Cardiac septum (tissue), 1 donor: ENCODE data around the gene G6PC1. TPM values are rescaled to one million over a fixed set of nuclear protein-coding genes. Genes with fewer than 3 reads are reported as not detected.
"Not testable (repeated sequence)": the region's sequence is repeated elsewhere in the genome, so short reads cannot be mapped to it uniquely, and the experiment has no call there.

Experiments
- DNase-seq: peaks from one replicate; pipeline ENCODE4 v3.0.0-alpha.2; 2020; ENCODE audit warnings: low spot score
- intact Hi-C: fragments of 100-400 bp; cut with DNase I; formaldehyde crosslinking; loops from one replicate; pipeline ENCODE4 v1.14.0; 2022
- total RNA-seq: library from RNA; stranded (reverse); fragmentation: NEBNext Ultra II Directional; extraction: Animal tissue kit (Norgen Biotek cat#: 25700); gene quantifications from one replicate; pipeline ENCODE4 v1.2.1, GENCODE V29; 2021
- donor health status: DM: no; HTN: no; CAD: no.

Gene G6PC1
- total RNA-seq, 1 donor from 2014 or later: not detected

DNA sequence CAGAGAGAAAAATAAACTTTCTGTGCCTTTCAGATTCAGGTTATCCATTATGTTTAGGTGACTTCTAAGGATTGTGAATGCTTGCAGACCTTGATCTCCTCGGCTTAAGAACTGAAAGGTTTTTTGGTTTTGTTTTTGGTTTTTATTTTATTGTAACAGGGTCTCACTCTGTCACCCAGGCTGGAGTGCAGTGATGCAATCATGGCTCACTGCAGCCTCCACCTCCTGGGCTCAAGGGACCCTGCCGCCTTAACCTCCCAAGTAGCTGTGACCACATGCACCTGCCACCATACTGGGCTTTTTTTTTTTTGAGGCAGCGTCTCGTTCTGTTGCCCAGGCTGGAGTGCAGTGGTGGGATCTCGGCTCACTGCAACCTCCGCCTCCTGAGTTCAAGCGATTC, 22.9 kb downstream of the G6PC1 start:
- peak; percentile 20 for DNase-seq
- intact Hi-C loops: not testable (repeated sequence)

DNA sequence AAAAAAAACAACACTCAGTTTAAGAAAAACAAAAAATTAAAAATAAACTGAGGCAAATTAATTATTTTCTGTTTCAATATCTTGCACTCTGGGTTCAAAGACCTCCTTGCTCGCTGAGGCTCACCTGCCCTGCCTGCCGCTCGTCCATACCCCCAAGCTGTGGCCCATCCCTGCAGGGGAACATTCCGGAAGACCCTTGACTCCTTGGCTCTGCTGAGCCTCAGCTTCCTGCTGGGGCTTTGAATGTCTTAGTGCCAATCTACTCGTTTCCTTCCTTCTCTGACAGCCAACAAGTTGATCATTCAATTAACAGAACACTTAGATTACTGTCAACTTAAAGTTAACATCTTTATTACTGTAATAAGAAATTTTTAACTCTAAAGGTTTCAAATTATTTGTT, 24.3 kb downstream of the G6PC1 start:
- intact Hi-C loops: loop anchor here (5.0 kb wide), 1 partner anchor 78 kb away; no protein-coding TSS in a partner anchor
- no peak for DNase-seq

DNA sequence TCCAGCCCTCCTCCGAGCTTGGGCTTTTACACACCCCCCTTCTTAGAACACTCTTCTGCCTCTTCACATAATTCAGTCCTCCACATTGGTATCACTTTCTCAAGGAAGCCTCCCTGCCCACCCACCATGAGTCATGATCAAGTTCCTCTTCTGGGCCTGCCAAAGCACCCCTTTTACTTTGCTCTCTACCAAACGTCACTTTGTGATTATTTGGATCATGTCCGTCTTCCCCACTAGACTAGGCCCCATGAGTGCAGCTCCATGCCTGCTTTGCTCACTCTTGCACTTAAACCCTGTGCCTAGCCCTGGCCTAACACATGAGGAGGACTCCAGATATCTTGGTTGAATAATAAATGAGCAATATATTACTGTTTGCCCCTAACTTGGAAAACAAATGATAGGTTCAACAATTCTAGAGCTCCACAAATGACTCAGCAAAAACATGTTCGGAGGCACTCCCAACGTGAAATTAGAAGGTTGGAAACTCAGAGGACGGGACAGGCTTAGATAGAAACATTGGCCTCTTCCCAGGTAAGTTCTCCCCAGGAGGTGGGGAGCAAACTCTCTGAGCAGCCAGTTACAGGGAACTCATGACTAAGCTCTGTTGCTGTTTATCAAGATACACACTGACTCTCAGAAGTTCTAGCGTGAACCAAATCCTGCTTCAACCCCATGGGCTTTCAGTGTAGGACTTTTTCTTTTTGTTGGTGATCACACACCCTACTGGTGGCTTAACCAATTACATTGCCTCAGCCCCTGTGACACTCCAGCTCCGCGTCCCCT, 28.3 kb downstream of the G6PC1 start:
- DNase-seq: no peak
- intact Hi-C loops: loop anchor here (5.0 kb wide), 1 partner anchor 82 kb away; no protein-coding TSS in a partner anchor

DNA sequence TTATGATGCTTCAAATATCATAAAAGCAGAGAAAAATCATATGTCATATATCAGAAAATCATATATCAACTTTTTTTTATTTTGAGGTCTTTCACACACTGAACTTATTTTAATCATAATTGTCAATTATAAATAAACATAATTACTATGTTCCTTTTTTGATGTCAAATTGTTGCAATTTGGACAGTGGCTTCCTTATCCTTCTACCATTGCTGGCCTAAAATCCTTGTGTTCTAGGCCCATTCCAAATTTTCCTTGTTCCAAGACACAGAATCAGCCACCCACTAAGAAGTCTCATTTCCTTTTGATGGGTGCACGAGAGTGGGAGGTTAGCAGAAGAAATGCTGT, 28.9 kb downstream of the G6PC1 start:
- intact Hi-C loops: loop anchor here (5.0 kb wide), 1 partner anchor 82 kb away; no protein-coding TSS in a partner anchor
- DNase-seq: no peak

DNA sequence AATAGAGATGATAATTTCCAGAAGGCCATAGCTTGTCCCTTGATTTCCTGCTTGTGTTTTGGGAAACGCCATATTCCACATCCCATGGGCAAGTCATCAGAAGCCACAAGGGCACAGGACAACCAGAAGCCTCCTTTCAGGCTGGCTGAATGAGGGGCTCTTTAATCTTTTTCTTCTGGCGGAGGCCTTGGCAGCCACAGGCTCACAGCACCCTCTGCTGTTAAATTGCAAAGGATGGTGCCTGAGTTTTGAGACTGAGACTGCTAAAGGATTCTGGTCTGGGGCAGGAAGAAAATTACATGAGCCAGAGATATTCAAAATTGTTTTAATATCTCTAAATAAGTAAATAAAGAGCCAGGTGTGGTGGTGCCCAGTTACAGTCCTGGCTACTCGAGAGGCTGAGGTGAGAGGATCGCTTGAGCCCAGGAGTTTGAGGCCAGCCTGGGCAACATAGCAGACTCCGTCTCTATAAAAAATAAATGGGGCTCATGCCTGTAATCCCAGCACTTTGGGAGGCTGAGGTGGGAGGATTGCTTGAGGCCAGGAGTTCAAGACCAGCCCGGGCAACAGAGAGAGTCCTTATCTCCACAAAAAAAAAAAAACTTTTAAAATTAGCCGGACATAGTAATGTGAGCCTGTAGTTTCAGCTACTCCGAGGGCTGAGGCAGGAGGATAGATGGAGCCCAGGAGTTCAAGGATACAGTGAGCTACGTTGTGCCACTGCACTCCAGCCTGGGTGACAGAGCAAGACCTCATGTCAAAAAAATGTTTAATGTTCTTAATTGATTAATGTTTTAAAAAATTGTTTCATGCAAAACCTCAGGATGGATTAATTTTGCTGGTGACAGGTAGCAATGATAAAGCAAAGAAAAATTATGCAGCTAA, 37.4 kb downstream of the G6PC1 start:
- DNase-seq: no peak
- intact Hi-C loops: loop anchor here (1.0 to 10.0 kb wide), 3 partner anchors 95 to 353 kb away; no protein-coding TSS in a partner anchor

DNA sequence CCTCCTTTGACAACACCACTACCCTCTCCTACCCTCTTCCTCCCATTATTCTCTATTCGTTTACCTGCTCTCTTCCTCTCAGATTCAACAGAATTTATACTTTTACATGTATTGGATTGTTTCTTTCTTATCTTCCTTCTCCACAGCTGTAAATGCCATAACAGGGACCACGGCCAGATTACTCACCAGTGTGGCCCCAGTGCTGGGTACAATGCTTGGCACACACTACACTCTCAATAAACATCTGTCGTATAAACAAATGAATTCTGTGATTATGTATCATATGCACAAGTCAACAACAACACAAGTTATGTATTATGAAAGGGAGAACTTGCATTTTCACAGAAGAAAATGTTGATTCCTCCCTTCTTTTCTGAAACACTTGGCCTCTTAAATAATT, 43.6 kb downstream of the G6PC1 start:
- DNase-seq: no peak
- intact Hi-C loops: loop anchor here (5.0 kb wide), 1 partner anchor 48 kb away; no protein-coding TSS in a partner anchor

DNA sequence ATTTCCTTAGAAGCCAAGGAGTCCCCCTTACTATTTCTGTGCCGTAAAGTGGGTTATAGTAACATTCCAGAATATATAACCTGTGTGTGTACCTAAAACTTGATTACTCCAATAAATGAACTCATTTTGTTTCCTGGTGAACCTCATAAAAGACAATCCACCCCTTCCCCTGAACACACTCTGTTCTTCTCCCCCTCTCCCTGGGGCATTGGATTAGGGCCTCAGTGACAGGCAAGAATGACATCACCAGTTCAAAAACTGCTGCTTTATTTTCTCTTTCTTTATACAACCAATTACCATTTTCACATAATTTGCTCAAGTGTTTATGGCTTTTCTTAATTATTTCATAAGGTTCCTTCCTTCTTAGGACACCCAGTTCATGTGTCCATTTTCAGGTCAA, 46.2 kb downstream of the G6PC1 start:
- no peak for DNase-seq

DNA sequence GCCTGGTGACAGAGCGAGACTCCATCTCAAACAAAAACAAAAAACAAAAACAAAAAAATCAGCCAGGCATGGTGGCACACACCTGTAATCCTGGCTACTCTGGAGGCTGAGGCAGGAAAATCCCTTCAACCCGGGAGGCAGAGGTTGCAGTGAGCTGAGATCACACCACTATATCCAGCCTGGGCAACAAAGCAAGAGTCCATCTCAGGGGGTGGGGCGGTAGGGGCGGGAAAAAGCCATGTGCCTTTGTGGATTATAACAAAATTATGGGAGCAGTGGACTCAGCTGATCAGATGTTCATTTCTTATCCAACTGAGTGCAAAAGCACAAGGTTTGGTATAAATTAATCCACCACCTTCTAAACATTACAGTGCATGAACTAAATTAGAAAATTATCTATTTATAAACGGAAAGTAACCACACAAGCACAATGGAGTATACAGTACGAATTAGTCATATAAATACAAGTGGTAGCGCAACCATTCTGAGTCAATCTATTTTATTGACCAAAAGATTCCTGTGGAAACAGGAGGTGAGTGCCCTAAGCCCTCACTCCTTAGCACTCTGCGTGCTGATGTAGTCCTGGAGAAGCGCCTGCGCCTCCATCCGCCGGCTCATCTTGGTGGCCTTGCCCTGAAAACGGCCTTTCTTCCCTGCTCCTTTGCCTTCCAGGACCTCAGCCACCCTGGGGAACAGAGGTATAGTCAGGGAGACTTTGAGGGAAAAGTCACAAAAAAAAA, 49.6 kb downstream of the G6PC1 start:
- DNase-seq: no peak
- intact Hi-C loops: no loop called here

More for the DNA sequence above, 46.2 kb downstream of the G6PC1 start:
- intact Hi-C loops: no loop called here

Other genes with a start within 250 kb of the G6PC1 start
- 21.9 TPM for gene TUBG2, start 241.5 kb upstream of the G6PC1 start, total RNA-seq
- 20.2 TPM for gene PLEKHH3, start 223.8 kb upstream of the G6PC1 start, total RNA-seq
- 1.2 TPM for gene CCR10, start 219.0 kb upstream of the G6PC1 start, total RNA-seq
- 7.0 TPM for gene CNTNAP1, start 218.3 kb upstream of the G6PC1 start, total RNA-seq
- gene EZH1, start 155.8 kb upstream of the G6PC1 start, total RNA-seq: 45.4 TPM
- 45.8 TPM for gene RAMP2, start 139.6 kb upstream of the G6PC1 start, total RNA-seq
- gene VPS25, start 127.3 kb upstream of the G6PC1 start, total RNA-seq: 32.3 TPM
- not detected for gene WNK4, start 120.2 kb upstream of the G6PC1 start, total RNA-seq
- 61.4 TPM for gene COA3, start 102.1 kb upstream of the G6PC1 start, total RNA-seq
- gene CNTD1, start 101.9 kb upstream of the G6PC1 start, total RNA-seq: not detected
- 84.3 TPM for gene BECN1, start 76.5 kb upstream of the G6PC1 start, total RNA-seq
- gene PSME3, start 67.4 kb upstream of the G6PC1 start, total RNA-seq: 66.9 TPM
- 0.89 TPM for gene AOC2, start 56.2 kb upstream of the G6PC1 start, total RNA-seq
- gene AOC3, start 49.6 kb upstream of the G6PC1 start, total RNA-seq: 12.9 TPM
- 27.0 TPM for gene AARSD1, start 63.7 kb downstream of the G6PC1 start, total RNA-seq
- 51.2 TPM for gene PTGES3L, start 79.3 kb downstream of the G6PC1 start, total RNA-seq
- gene RUNDC1, start 79.8 kb downstream of the G6PC1 start, total RNA-seq: 14.8 TPM
- 536 TPM for gene RPL27, start 97.6 kb downstream of the G6PC1 start, total RNA-seq
- 13.7 TPM for gene IFI35, start 106.0 kb downstream of the G6PC1 start, total RNA-seq
- 81.3 TPM for gene VAT1, start 121.6 kb downstream of the G6PC1 start, total RNA-seq
- gene RND2, start 124.4 kb downstream of the G6PC1 start, total RNA-seq: 0.89 TPM
- 6.1 TPM for gene BRCA1, start 224.6 kb downstream of the G6PC1 start, total RNA-seq